ENCODE measurements around the gene C19orf81.

C19orf81 gene

GRCh38 chr19:50669302-50670101 lies 20.3 kb downstream of the C19orf81 start:
- Histone ChIP-seq H2AFZ (ENCODE audit: low read depth, low read length) (no peak overlapping the region), H3K36me3 (ENCODE audit: insufficient read depth, low read length) (no peaks in the 10 kb centered on the region), H3K79me2 (ENCODE audit: insufficient read depth, low read length) (no peaks in the 10 kb centered on the region), H4K20me1 (ENCODE audit: insufficient read depth, low read length) (no peaks in the 10 kb centered on the region), H3K4me3 (ENCODE audit: low read depth in 1 of 2, low read length in 2 of 2) (no peak overlapping the region), H3K4me1 (ENCODE audit: insufficient read depth, low read length) (no peaks in the 10 kb centered on the region), H3K9ac (ENCODE audit: low read depth, low read length) (no peak overlapping the region), H3K27me3 (ENCODE audit: insufficient read depth, low read length, poor library complexity) (no peaks in the 10 kb centered on the region), H3K27ac (ENCODE audit: low read length) (no peak overlapping the region), H3K9me3 (ENCODE audit: insufficient read depth, low read length, severe bottlenecking) (no peaks in the 10 kb centered on the region), H3K4me2 (ENCODE audit: insufficient read depth, low read length) (no peak overlapping the region)
- peak; percentile 27; the same call in 1 of the 3 replicates for ATAC-seq (ENCODE audit: insufficient read depth, low read depth)
- peak; percentile 48 for DNase-seq
- TF ChIP-seq, protein P1, sequence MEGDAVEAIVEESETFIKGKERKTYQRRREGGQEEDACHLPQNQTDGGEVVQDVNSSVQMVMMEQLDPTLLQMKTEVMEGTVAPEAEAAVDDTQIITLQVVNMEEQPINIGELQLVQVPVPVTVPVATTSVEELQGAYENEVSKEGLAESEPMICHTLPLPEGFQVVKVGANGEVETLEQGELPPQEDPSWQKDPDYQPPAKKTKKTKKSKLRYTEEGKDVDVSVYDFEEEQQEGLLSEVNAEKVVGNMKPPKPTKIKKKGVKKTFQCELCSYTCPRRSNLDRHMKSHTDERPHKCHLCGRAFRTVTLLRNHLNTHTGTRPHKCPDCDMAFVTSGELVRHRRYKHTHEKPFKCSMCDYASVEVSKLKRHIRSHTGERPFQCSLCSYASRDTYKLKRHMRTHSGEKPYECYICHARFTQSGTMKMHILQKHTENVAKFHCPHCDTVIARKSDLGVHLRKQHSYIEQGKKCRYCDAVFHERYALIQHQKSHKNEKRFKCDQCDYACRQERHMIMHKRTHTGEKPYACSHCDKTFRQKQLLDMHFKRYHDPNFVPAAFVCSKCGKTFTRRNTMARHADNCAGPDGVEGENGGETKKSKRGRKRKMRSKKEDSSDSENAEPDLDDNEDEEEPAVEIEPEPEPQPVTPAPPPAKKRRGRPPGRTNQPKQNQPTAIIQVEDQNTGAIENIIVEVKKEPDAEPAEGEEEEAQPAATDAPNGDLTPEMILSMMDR (IDR thresholded peaks at IDR 0.05; ENCODE audit: borderline replicate concordance, extremely low read depth, low read length, poor library complexity, severe bottlenecking) = peak; percentile 88
- no peak for TF ChIP-seq EZH2 (IDR thresholded peaks at IDR 0.05; ENCODE audit: borderline replicate concordance, low read depth, low read length, severe bottlenecking)

DNA sequence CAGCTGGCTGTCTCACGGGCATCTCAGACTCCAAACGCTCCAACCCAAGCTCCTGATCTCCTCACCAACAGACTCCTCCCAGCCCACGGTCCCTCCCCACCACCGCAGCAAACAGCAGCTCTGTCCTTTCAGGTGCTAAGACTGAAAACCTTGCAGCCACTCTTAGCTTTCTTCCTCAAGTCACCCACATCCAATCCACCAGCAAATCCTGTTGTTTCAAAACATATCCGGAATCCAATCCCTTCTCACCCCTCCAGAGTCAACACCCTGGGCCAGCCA lies 20.8 kb downstream of the C19orf81 start:
- ATAC-seq (ENCODE audit: insufficient read depth, low read depth) (no peak), DNase-seq (no peak)
- Histone ChIP-seq H2AFZ (ENCODE audit: low read depth, low read length) (no peak overlapping the region), H3K4me3 (ENCODE audit: low read depth in 1 of 2, low read length in 2 of 2) (no peak overlapping the region), H3K4me2 (ENCODE audit: insufficient read depth, low read length) (no peak overlapping the region), H4K20me1 (ENCODE audit: insufficient read depth, low read length) (no peaks in the 10 kb centered on the region), H3K27ac (ENCODE audit: low read length) (no peak overlapping the region), H3K9me3 (ENCODE audit: insufficient read depth, low read length, severe bottlenecking) (no peaks in the 10 kb centered on the region), H3K27me3 (ENCODE audit: insufficient read depth, low read length, poor library complexity) (no peaks in the 10 kb centered on the region), H3K79me2 (ENCODE audit: insufficient read depth, low read length) (no peaks in the 10 kb centered on the region), H3K36me3 (ENCODE audit: insufficient read depth, low read length) (no peaks in the 10 kb centered on the region), H3K9ac (ENCODE audit: low read depth, low read length) (no peak overlapping the region), H3K4me1 (ENCODE audit: insufficient read depth, low read length) (no peaks in the 10 kb centered on the region)
- TF ChIP-seq, protein P1 (IDR thresholded peaks at IDR 0.05; ENCODE audit: borderline replicate concordance, extremely low read depth, low read length, poor library complexity, severe bottlenecking) = no peak
- TF ChIP-seq EZH2 (IDR thresholded peaks at IDR 0.05; ENCODE audit: borderline replicate concordance, low read depth, low read length, severe bottlenecking) = no peak

DNA sequence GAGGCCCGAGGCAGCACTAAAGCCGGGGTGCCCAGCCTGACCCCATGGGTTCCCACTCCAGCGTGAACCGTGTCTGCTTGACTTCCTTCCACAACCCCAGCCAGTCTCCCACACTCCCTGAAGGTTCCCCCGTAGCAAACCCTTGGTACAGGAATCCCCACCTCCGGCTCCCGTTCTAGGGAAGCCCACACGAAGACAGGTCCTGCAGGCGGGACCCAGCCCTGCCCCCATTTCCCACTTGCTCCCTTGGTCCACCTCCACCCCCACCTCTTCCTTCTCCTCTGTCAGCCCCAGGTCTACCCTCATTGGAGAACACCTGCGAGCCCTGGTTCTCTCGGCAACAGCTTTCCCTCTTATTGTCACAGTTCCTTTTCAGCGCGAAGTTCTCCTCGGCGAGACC lies 23.9 kb downstream of the C19orf81 start:
- no peak for TF ChIP-seq EZH2 (IDR thresholded peaks at IDR 0.05; ENCODE audit: borderline replicate concordance, low read depth, low read length, severe bottlenecking)
- TF ChIP-seq, protein P1 (IDR thresholded peaks at IDR 0.05; ENCODE audit: borderline replicate concordance, extremely low read depth, low read length, poor library complexity, severe bottlenecking) = no peak
- Histone ChIP-seq H3K79me2 (ENCODE audit: insufficient read depth, low read length) (no peaks in the 10 kb centered on the region), H4K20me1 (ENCODE audit: insufficient read depth, low read length) (no peaks in the 10 kb centered on the region), H3K4me2 (ENCODE audit: insufficient read depth, low read length) (no peak overlapping the region), H3K9ac (ENCODE audit: low read depth, low read length) (no peak overlapping the region), H3K36me3 (ENCODE audit: insufficient read depth, low read length) (no peaks in the 10 kb centered on the region), H3K9me3 (ENCODE audit: insufficient read depth, low read length, severe bottlenecking) (no peaks in the 10 kb centered on the region), H3K27ac (ENCODE audit: low read length) (no peak overlapping the region), H3K4me3 (ENCODE audit: low read depth in 1 of 2, low read length in 2 of 2) (no peak overlapping the region), H3K4me1 (ENCODE audit: insufficient read depth, low read length) (no peaks in the 10 kb centered on the region), H3K27me3 (ENCODE audit: insufficient read depth, low read length, poor library complexity) (no peaks in the 10 kb centered on the region), H2AFZ (ENCODE audit: low read depth, low read length) (no peak overlapping the region)
- no peak for ATAC-seq (ENCODE audit: insufficient read depth, low read depth)
- DNase-seq = no peak

Measured in DND-41 (cell line).